DND-41 (cell line): ENCODE measurements around the gene VSIG10L2.

Experiments
- ATAC-seq: fragments of 200-7000 bp; cut with Tn5 transposase; 3 replicates; pipeline ENCODE4 v1.9.1; 2021; ENCODE audit warnings: low read depth; ENCODE audit not compliant: insufficient read depth
- DNase-seq: peaks from one replicate; pipeline ENCODE4 v3.0.0-alpha.2; 2020
- H2AFZ ChIP-seq: 2 replicates; pipeline ENCODE4 v1.6.0; 2012; ENCODE audit warnings: low read depth, low read length
- H3K27ac ChIP-seq: 2 replicates; pipeline ENCODE4 v1.5.1; 2012; ENCODE audit warnings: low read length, inconsistent platforms
- H3K27me3 ChIP-seq: fragments of 200-600 bp; sonication (generic); 2 replicates; pipeline ENCODE4 v1.6.0; 2012; ENCODE audit warnings: low read length, mild to moderate bottlenecking, inconsistent platforms; ENCODE audit not compliant: insufficient read depth, poor library complexity
- H3K36me3 ChIP-seq: 2 replicates; pipeline ENCODE4 v1.5.1; 2012; ENCODE audit warnings: low read length, inconsistent platforms; ENCODE audit not compliant: insufficient read depth
- H3K4me1 ChIP-seq: 2 replicates; pipeline ENCODE4 v1.5.1; 2012; ENCODE audit warnings: mild to moderate bottlenecking, low read length; ENCODE audit not compliant: insufficient read depth
- H3K4me2 ChIP-seq: 2 replicates; pipeline ENCODE4 v1.6.0; 2012; ENCODE audit warnings: mild to moderate bottlenecking, moderate library complexity, low read length, inconsistent platforms; ENCODE audit not compliant: insufficient read depth
- H3K4me3 ChIP-seq, 2 experiments: fragments of 200-600 bp in 1 of 2; shearing (Covaris generic) in 1 of 2; 2 replicates each; pipeline ENCODE4 v1.5.1; 2012 to 2016; ENCODE audit warnings: inconsistent platforms in 2 of 2, low read length in 2 of 2, mild to moderate bottlenecking in 2 of 2, low read depth in 1 of 2, moderate library complexity in 1 of 2
- H3K79me2 ChIP-seq: 2 replicates; pipeline ENCODE4 v1.6.0; 2012; ENCODE audit warnings: low read length, inconsistent platforms; ENCODE audit not compliant: insufficient read depth
- H3K9ac ChIP-seq: 2 replicates; pipeline ENCODE4 v1.6.0; 2012; ENCODE audit warnings: low read depth, mild to moderate bottlenecking, inconsistent platforms, low read length, moderate library complexity
- H3K9me3 ChIP-seq: 2 replicates; pipeline ENCODE4 v1.5.1; 2012; ENCODE audit warnings: low read length, moderate library complexity, mild to moderate bottlenecking, inconsistent platforms; ENCODE audit not compliant: insufficient read depth, severe bottlenecking
- H4K20me1 ChIP-seq: 2 replicates; pipeline ENCODE4 v1.6.0; 2012; ENCODE audit warnings: low read length; ENCODE audit not compliant: insufficient read depth
- EZH2 ChIP-seq: IDR thresholded peaks from 3 replicates; pipeline ENCODE4 v1.6.1; 2012; ENCODE audit warnings: borderline replicate concordance, low read depth, mild to moderate bottlenecking, moderate library complexity, low read length, inconsistent platforms; ENCODE audit not compliant: severe bottlenecking
- TF ChIP-seq, protein P1 (sequence below): IDR thresholded peaks from 2 replicates; pipeline ENCODE4 v1.5.1; 2012; ENCODE audit warnings: borderline replicate concordance, low read length, moderate library complexity, mild to moderate bottlenecking; ENCODE audit not compliant: poor library complexity, severe bottlenecking; ENCODE audit errors: extremely low read depth

VSIG10L2 gene

DNA sequence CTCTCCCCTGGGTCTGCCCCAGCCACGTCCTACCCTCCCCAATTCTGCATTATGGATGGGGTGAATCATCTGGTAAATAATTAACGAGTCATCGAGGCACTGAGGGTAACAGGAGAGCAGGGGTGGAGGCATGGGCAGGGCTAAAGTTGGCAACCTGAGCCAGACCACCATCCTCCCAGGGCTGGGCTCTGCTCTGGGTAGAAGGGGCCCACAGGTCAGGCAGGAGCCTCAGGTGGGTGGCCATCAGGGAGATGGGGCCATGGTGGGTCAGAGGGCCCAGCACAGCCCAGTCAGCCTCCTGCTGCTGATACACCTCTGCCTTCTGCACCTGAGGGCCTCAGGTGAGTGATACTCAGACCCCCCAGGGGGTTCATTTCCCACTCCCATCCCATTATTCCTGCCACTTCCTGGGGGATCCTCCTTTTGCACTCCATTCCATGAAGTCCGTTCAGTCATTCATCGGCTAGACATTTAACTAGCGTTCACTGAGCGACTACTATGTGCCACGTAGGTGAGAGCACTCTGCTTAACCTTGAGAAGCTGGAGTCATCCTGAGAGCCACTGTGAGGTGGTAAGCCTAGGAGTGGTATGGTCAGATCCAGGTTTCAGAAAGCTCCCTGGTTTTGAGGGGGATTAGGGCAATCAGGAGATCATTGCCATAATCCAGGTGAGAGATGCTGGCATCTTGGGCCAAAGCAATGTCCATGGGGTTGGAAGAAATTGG is at the start of gene VSIG10L2:
Gene VSIG10L2 (plus strand): TSS at position 248 of the 724 bp plus-strand sequence. CDS start 12 bp downstream, at position 260.
- no peak within 1 kb of the TSS for H3K27ac ChIP-seq
- no peak within 1 kb of the TSS for H3K9ac ChIP-seq
- H3K36me3 ChIP-seq, result no peaks in the 10 kb centered on the region
- no peaks in the 10 kb centered on the region for H4K20me1 ChIP-seq
- no peaks in the 10 kb centered on the region for H3K9me3 ChIP-seq
- H2AFZ ChIP-seq, result no peak within 1 kb of the TSS
- no peak within 1 kb of the TSS for H3K4me2 ChIP-seq
- H3K4me1 ChIP-seq, result no peaks in the 10 kb centered on the region; the same call in 1 of the 2 replicates
- ATAC-seq (no peak), DNase-seq (no peak)
- no peaks in the 10 kb centered on the region for H3K27me3 ChIP-seq
- no peak within 1 kb of the TSS for H3K4me3 ChIP-seq
- no peaks in the 10 kb centered on the region for H3K79me2 ChIP-seq
- TF ChIP-seq, protein P1, sequence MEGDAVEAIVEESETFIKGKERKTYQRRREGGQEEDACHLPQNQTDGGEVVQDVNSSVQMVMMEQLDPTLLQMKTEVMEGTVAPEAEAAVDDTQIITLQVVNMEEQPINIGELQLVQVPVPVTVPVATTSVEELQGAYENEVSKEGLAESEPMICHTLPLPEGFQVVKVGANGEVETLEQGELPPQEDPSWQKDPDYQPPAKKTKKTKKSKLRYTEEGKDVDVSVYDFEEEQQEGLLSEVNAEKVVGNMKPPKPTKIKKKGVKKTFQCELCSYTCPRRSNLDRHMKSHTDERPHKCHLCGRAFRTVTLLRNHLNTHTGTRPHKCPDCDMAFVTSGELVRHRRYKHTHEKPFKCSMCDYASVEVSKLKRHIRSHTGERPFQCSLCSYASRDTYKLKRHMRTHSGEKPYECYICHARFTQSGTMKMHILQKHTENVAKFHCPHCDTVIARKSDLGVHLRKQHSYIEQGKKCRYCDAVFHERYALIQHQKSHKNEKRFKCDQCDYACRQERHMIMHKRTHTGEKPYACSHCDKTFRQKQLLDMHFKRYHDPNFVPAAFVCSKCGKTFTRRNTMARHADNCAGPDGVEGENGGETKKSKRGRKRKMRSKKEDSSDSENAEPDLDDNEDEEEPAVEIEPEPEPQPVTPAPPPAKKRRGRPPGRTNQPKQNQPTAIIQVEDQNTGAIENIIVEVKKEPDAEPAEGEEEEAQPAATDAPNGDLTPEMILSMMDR, result no peak
- no peak for TF ChIP-seq EZH2

DNA sequence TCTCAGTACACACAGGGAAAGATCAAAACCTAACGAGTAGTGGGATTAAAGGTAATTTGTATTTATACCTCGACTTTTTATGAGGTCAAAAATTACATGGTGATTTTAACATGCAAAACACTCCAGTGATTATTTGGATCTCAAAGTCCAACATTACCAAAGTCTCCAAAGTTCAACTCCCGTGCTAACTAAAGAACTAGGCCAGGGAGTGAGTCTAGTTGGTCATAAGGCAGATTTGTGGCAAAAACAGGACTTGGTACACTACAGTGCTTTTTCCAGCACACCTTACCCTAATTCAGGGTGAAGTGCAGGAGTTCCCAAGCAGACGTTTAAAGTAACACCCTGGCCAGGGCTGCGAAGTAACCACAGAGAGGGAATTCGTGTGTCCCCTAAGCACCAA is 44.0 kb upstream of the VSIG10L2 start:
- no peak for ATAC-seq
- Histone ChIP-seq H3K4me1 (peaks cover 20% of the 10 kb centered on the region), H3K9ac (peak overlapping the region; percentile 7), H2AFZ (no peak overlapping the region), H3K27ac (no peak overlapping the region), H3K36me3 (peaks cover 13% of the 10 kb centered on the region), H3K4me2 (peak overlapping the region; percentile 73), H3K79me2 (peaks cover 48% of the 10 kb centered on the region), H3K4me3 (peak overlapping the region; percentile 87 to 96; a peak in 3 of 4 replicates), H4K20me1 (no peaks in the 10 kb centered on the region), H3K9me3 (no peaks in the 10 kb centered on the region), H3K27me3 (no peaks in the 10 kb centered on the region)
- no peak for DNase-seq
- TF ChIP-seq, protein P1, result no peak
- no peak for TF ChIP-seq EZH2

DNA sequence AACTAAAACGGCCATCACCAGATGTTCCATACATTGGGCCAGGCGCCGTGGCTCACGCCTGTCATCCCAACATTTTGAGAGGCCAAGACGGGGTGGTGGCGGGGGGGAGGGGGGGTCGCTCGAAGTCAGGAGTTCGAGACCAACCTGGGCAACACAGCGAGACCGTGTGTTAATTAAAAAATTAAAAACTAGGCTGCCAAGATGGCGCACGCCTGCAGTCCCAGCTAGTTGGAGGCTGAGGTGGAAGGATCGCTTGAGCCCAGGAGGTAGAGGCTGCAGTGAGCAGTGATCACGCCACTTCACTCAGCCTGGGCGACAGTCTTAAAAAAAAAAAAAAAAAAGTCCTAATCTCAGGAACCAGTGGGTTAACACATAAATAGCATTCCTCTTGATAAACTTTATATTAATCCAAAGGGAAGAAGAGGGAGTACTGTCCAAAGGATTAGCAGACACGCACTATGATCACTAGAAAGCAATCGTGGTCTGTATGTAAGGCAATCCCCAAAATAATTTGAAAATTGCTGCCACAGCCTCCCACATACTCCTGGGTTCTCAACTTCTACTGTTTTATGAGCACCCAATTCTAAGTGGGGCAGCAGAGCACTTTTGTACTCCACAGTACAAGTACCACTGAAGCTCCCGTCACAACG is 43.4 kb upstream of the VSIG10L2 start:
- Histone ChIP-seq H3K27ac (peak overlapping the region; percentile 85), H3K36me3 (peaks cover 13% of the 10 kb centered on the region), H3K4me1 (peaks cover 20% of the 10 kb centered on the region), H4K20me1 (no peaks in the 10 kb centered on the region), H3K4me3 (peak overlapping the region; percentile 87 to 96), H3K4me2 (peak overlapping the region; percentile 73), H2AFZ (peak overlapping the region; percentile 94), H3K9ac (peak overlapping the region; percentile 69), H3K9me3 (no peaks in the 10 kb centered on the region), H3K79me2 (peaks cover 44% of the 10 kb centered on the region), H3K27me3 (no peaks in the 10 kb centered on the region)
- TF ChIP-seq, protein P1, result no peak
- TF ChIP-seq EZH2, result no peak
- no peak for ATAC-seq
- DNase-seq, result no peak
